Body of pancreas (tissue), 4 donors: Measurements from ENCODE around the gene CDC123. TPM values are rescaled to one million over a fixed set of nuclear protein-coding genes. Genes with fewer than 3 reads are reported as not detected.
A peak's percentile ranks its signal among the peaks of the same experiment; 100 is the strongest.
"Not testable (repeated sequence)": the region's sequence is repeated elsewhere in the genome, so short reads cannot be mapped to it uniquely, and the experiment has no call there.

ENCODE experiments used
- ATAC-seq: fragments of 150-250 bp; one replicate; pipeline ENCODE4 v1.9.1; 2016
- DNase-seq, 4 donors: peaks; one replicate each; pipeline ENCODE4 v3.0.0-alpha.2; 2019
- H3K27ac ChIP-seq, 4 donors: fragments of 200-600 bp; sonication (generic); 1 replicate in 3 of 4; 2 replicates in 1 of 4; pipeline versions ENCODE4 v1.5.1 to v1.6.1; 2016 to 2019; ENCODE audit warnings: mild to moderate bottlenecking in 1 of 4, mixed read lengths in 1 of 4, moderate library complexity in 1 of 4
- H3K27me3 ChIP-seq, 2 donors: fragments of 200-600 bp; sonication (generic); one replicate each; pipeline ENCODE4 v1.6.0; 2016; ENCODE audit warnings: mild to moderate bottlenecking in 1 of 2
- H3K36me3 ChIP-seq, 2 donors: fragments of 200-600 bp; sonication (generic); replicated peaks in 1 of 2; 2 replicates each; pipeline ENCODE4 v1.5.1; 2016; ENCODE audit warnings: low read depth in 2 of 2; ENCODE audit not compliant: insufficient read depth in 1 of 2
- H3K4me1 ChIP-seq: fragments of 200-600 bp; sonication (generic); one replicate; pipeline ENCODE4 v1.6.0; 2016
- H3K4me3 ChIP-seq, 2 donors: fragments of 200-600 bp; sonication (generic); 1 replicate in 1 of 2; 2 replicates in 1 of 2; pipeline ENCODE4 v1.5.1; 2016 to 2019
- H3K9me3 ChIP-seq, 3 donors: fragments of 200-600 bp; sonication (generic); 1 replicate in 2 of 3; 2 replicates in 1 of 3; pipeline ENCODE4 v1.5.1; 2016
- CTCF ChIP-seq, 7 experiments: fragments of 450-650 bp in 4 of 7; fragments of 200-600 bp in 3 of 7; sonication (generic) in 3 of 7; IDR thresholded peaks; one replicate each; pipeline ENCODE4 v1.5.1; 2016 to 2019; ENCODE audit warnings: antibody characterized with exemption in 7 of 7
- POLR2A ChIP-seq, 3 donors: fragments of 450-650 bp; IDR thresholded peaks; one replicate each; pipeline ENCODE4 v1.6.1; 2016; ENCODE audit warnings: antibody characterized with exemption in 3 of 3, mild to moderate bottlenecking in 2 of 3
- WGBS, 2 donors: methylation state at CpG; one replicate each; pipeline ENCODE4 v1.1.5; 2017; 5-methylcytosine and 5-hydroxymethylcytosine counted together
- intact Hi-C: fragments of 100-400 bp; cut with DNase I; formaldehyde crosslinking; loops from one replicate; pipeline ENCODE4 v1.15.1; 2023
- total RNA-seq, 2 donors: library from RNA; depleted of rRNA; stranded (reverse); fragments of >200 nt; gene quantifications; one replicate each; pipeline ENCODE4 v1.1.0, GENCODE V29; 2016

The CDC123 gene
- total RNA-seq, 2 donors from 2014 or later, result 28.3 to 38.2 TPM

GRCh38 chr10:12287772-12288171 lies 91.8 kb downstream of the CDC123 start:
- Histone ChIP-seq H3K36me3 (no peaks in the 10 kb centered on the region), H3K27ac (no peak overlapping the region), H3K4me1 (no peaks in the 10 kb centered on the region), H3K4me3 (no peak overlapping the region), H3K9me3 (no peaks in the 10 kb centered on the region), H3K27me3 (no peaks in the 10 kb centered on the region)
- intact Hi-C loops, result no loop called here
- no peak for DNase-seq
- no peak for ATAC-seq
- 94 to 97% methylated on average over 10 of the region's 10 CpGs for WGBS, 2 donors
- no peak for TF ChIP-seq CTCF (IDR thresholded peaks at IDR 0.05)
- no peak for TF ChIP-seq POLR2A (IDR thresholded peaks at IDR 0.05)

- WGBS, 2 donors, result 84 to 98% methylated on average over 3 of the region's 3 CpGs
- ATAC-seq, H3K9me3 ChIP-seq, intact Hi-C loops, H3K27me3 ChIP-seq, DNase-seq, H3K36me3 ChIP-seq, H3K27ac ChIP-seq, H3K4me3 ChIP-seq: not testable (repeated sequence)
- peaks cover 18% of the 10 kb centered on the region for H3K4me1 ChIP-seq
Measured at GRCh38 chr10:12297784-12298183, 101.8 kb downstream of the CDC123 start.

GRCh38 chr10:12299222-12299965 lies 103.4 kb downstream of the CDC123 start:
- intact Hi-C loops, result no loop called here
- peak; percentile 97 for ATAC-seq

More at GRCh38 chr10:12299222-12299965, 103.4 kb downstream of the CDC123 start:
- WGBS, 2 donors, result 51 to 55% methylated on average over 12 to 14 of the region's 14 CpGs
- Histone ChIP-seq H3K36me3 (no peaks in the 10 kb centered on the region), H3K27me3 (no peaks in the 10 kb centered on the region), H3K27ac (peak overlapping the region; percentile 59 to 72 (median 66)), H3K9me3 (no peaks in the 10 kb centered on the region), H3K4me1 (peaks cover 18% of the 10 kb centered on the region), H3K4me3 (no peak overlapping the region)
- TF ChIP-seq CTCF (IDR thresholded peaks at IDR 0.05) (no peak), POLR2A (IDR thresholded peaks at IDR 0.05) (no peak)
- peak; percentile 78 to 95 (median 88) for DNase-seq

Other genes with a start within 250 kb of the CDC123 start
- gene UPF2, start 153.4 kb upstream of the CDC123 start, total RNA-seq, result 10 to 100 TPM; 11.2 to 16.9 TPM
- gene DHTKD1, start 127.2 kb upstream of the CDC123 start, total RNA-seq, result 10 to 100 TPM; 20.8 to 36.6 TPM
- 1 to 10 TPM in 1 of 2 donors, under 1 TPM in 1; 0.66 to 4.2 TPM for gene SEC61A2, start 66.5 kb upstream of the CDC123 start, total RNA-seq
- 10 to 100 TPM; 20.8 to 33.6 TPM for gene NUDT5, start 297 bp upstream of the CDC123 start, total RNA-seq
- 10 to 100 TPM; 12.5 to 14.2 TPM for gene CAMK1D, start 153.4 kb downstream of the CDC123 start, total RNA-seq